Stomach (tissue), 9 donors: ENCODE results near the gene SNX32. TPM values are rescaled to one million over a fixed set of nuclear protein-coding genes. Genes with fewer than 3 reads are reported as not detected.

Source experiments
- DNase-seq, 2 donors: peaks; one replicate each; pipeline versions ENCODE4 v3.0.0 to v3.0.0-alpha.2; 2013 to 2019
- H3K27ac ChIP-seq, 5 donors: fragments of 200-600 bp in 4 of 5; sonication (generic) in 4 of 5; one replicate each; pipeline ENCODE4 v1.5.1; 2013 to 2019; ENCODE audit warnings: mild to moderate bottlenecking in 1 of 5, moderate library complexity in 1 of 5
- H3K27me3 ChIP-seq, 3 donors: fragments of 200-600 bp; sonication (generic); one replicate each; pipeline ENCODE4 v1.5.1; 2017 to 2019; ENCODE audit warnings: mixed run types in 1 of 3
- H3K36me3 ChIP-seq, 4 donors: fragments of 200-600 bp; sonication (generic); 1 replicate in 3 of 4; 2 replicates in 1 of 4; pipeline ENCODE4 v1.5.1; 2016 to 2019
- H3K4me1 ChIP-seq, 4 donors: fragments of 200-600 bp; sonication (generic); one replicate each; pipeline ENCODE4 v1.5.1; 2016 to 2019
- H3K4me3 ChIP-seq, 4 donors: fragments of 200-600 bp; sonication (generic) in 3 of 4; one replicate each; pipeline ENCODE4 v1.5.1; 2016 to 2019; ENCODE audit warnings: mild to moderate bottlenecking in 1 of 4
- H3K9me3 ChIP-seq, 4 donors: fragments of 200-600 bp; sonication (generic); one replicate each; pipeline ENCODE4 v1.5.1; 2016 to 2019
- CTCF ChIP-seq, 7 experiments: fragments of 450-650 bp in 4 of 7; fragments of 200-600 bp in 3 of 7; sonication (generic) in 3 of 7; IDR thresholded peaks; one replicate each; pipeline ENCODE4 v1.5.1; 2016 to 2019; ENCODE audit warnings: antibody characterized with exemption in 7 of 7, control low read depth in 2 of 7, mild to moderate bottlenecking in 1 of 7
- EP300 ChIP-seq: sonication (generic); formaldehyde crosslinking; IDR thresholded peaks from one replicate; pipeline ENCODE4 v1.6.1; 2017; ENCODE audit warnings: antibody characterized with exemption
- POLR2A ChIP-seq, 4 donors: fragments of 450-650 bp; IDR thresholded peaks; one replicate each; pipeline ENCODE4 v1.6.1; 2016; ENCODE audit warnings: antibody characterized with exemption in 4 of 4, control low read depth in 2 of 4, mild to moderate bottlenecking in 1 of 4, moderate library complexity in 1 of 4
- POLR2AphosphoS5 ChIP-seq, 3 donors: sonication (generic); formaldehyde crosslinking; IDR thresholded peaks; one replicate each; pipeline ENCODE4 v1.6.1; 2016; ENCODE audit warnings: antibody characterized with exemption in 3 of 3
- WGBS, 5 donors: extraction: QIAGEN DNeasy Blood & Tissue Kit in 3 of 5; methylation state at CpG; one replicate each; pipeline versions ENCODE4 v1.1.5 to v1.1.7; 2013 to 2018; 5-methylcytosine and 5-hydroxymethylcytosine counted together
- intact Hi-C: fragments of 100-400 bp; cut with DNase I; formaldehyde crosslinking; loops from one replicate; pipeline ENCODE4 v1.15.1; 2023; ENCODE audit warnings: low total_unique reads
- polyA plus RNA-seq, 3 donors: library from polyadenylated mRNA; stranded (reverse); fragments of 200-250 nt; gene quantifications; one replicate each; pipeline ENCODE4 v1.2.3, GENCODE V29; 2013
- total RNA-seq, 5 donors: library from RNA; depleted of rRNA; stranded (reverse); fragments of >200 nt; gene quantifications; one replicate each; pipeline versions ENCODE4 v1.1.0 to v1.2.3, GENCODE V29; 2014 to 2016
- donor health status: healthy with polysubstance abuse.
- donor health status: Bipolar disorder and iron deficiency.
- donor health status: healthy.

SNX32 gene
- total and polyA plus RNA-seq, 8 donors: 0.25 to 1.4 (median 0.76) TPM; not detected in 2

- Histone ChIP-seq H3K4me1 (peaks cover 2 to 33% (median 29%) of the 10 kb centered on the region in 4 donors), H3K27me3 (no peaks in the 10 kb centered on the region), H3K27ac (no peak overlapping the region), H3K36me3 (peaks cover 28 to 46% (median 44%) of the 10 kb centered on the region in 4 donors), H3K9me3 (peaks cover 0 to 7% (median 0%) of the 10 kb centered on the region in 4 donors), H3K4me3 (no peak overlapping the region)
- intact Hi-C loops: no loop called here
- 41 to 59% (median 55%) methylated on average over 13 to 16 of the region's 16 CpGs for WGBS, 5 donors
- TF ChIP-seq POLR2A (IDR thresholded peaks at IDR 0.05) (no peak), POLR2AphosphoS5 (IDR thresholded peaks at IDR 0.05) (no peak), CTCF (IDR thresholded peaks at IDR 0.05) (no peak), EP300 (no peak)
- peak in 1 of 2 donors; percentile 8 for DNase-seq
Observed at GRCh38 chr11:65849771-65850216, 16.0 kb downstream of the SNX32 start.

- H3K27me3 ChIP-seq: no peaks in the 10 kb centered on the region
- no peak overlapping the region for H3K27ac ChIP-seq
- 74 to 80% (median 78%) methylated on average over 19 to 20 of the region's 20 CpGs for WGBS, 5 donors
- peaks cover 0 to 7% (median 0%) of the 10 kb centered on the region in 4 donors for H3K9me3 ChIP-seq
- H3K36me3 ChIP-seq: peaks cover 35 to 53% (median 50%) of the 10 kb centered on the region in 4 donors
- intact Hi-C loops: no loop called here
- no peak overlapping the region for H3K4me3 ChIP-seq
- no peak for TF ChIP-seq EP300
- TF ChIP-seq POLR2AphosphoS5 (IDR thresholded peaks at IDR 0.05): no peak
- TF ChIP-seq CTCF (IDR thresholded peaks at IDR 0.05): no peak
- TF ChIP-seq POLR2A (IDR thresholded peaks at IDR 0.05): no peak
- H3K4me1 ChIP-seq: peaks cover 9 to 39% (median 35%) of the 10 kb centered on the region in 4 donors
- DNase-seq: no peak
Observed at GRCh38 chr11:65850217-65851082, 16.7 kb downstream of the SNX32 start.

- Histone ChIP-seq H3K27ac (no peak overlapping the region), H3K36me3 (peaks cover 42 to 59% (median 57%) of the 10 kb centered on the region in 4 donors), H3K27me3 (no peaks in the 10 kb centered on the region), H3K4me3 (no peak overlapping the region), H3K9me3 (peaks cover 0 to 7% (median 0%) of the 10 kb centered on the region in 4 donors), H3K4me1 (peaks cover 16 to 45% (median 42%) of the 10 kb centered on the region in 4 donors)
- intact Hi-C loops: no loop called here
- TF ChIP-seq POLR2AphosphoS5 (IDR thresholded peaks at IDR 0.05) (no peak), CTCF (IDR thresholded peaks at IDR 0.05) (peak in 2 of 7 experiments; percentile 13 to 38), EP300 (no peak), POLR2A (IDR thresholded peaks at IDR 0.05) (no peak)
- DNase-seq: peak in 1 of 2 donors; percentile 19
- WGBS, 5 donors: 64 to 90% (median 88%) methylated on average over 3 to 14 of the region's 14 CpGs
Observed at GRCh38 chr11:65851083-65851579, 17.4 kb downstream of the SNX32 start.

- Histone ChIP-seq H3K9me3 (peaks cover 0 to 7% (median 0%) of the 10 kb centered on the region in 4 donors), H3K27ac (peak overlapping the region in 1 of 5 donors; percentile 10), H3K27me3 (no peaks in the 10 kb centered on the region), H3K36me3 (peaks cover 42 to 64% (median 59%) of the 10 kb centered on the region in 4 donors), H3K4me3 (no peak overlapping the region), H3K4me1 (peaks cover 21 to 53% (median 49%) of the 10 kb centered on the region in 4 donors)
- intact Hi-C loops: no loop called here
- 86 to 92% (median 91%) methylated on average over 8 to 10 of the region's 10 CpGs for WGBS, 5 donors
- TF ChIP-seq EP300 (no peak), POLR2A (IDR thresholded peaks at IDR 0.05) (no peak), CTCF (IDR thresholded peaks at IDR 0.05) (no peak), POLR2AphosphoS5 (IDR thresholded peaks at IDR 0.05) (no peak)
- DNase-seq: no peak
Observed at GRCh38 chr11:65851811-65852507, 18.2 kb downstream of the SNX32 start.
